Neuron (in vitro differentiated cells): ENCODE results near the gene SHCBP1.

ENCODE experiments used
- H2AFZ ChIP-seq: one replicate; pipeline ENCODE4 v1.6.1; 2013; ENCODE audit warnings: low read depth, mild to moderate bottlenecking, inconsistent platforms, low read length, moderate library complexity
- H3K27me3 ChIP-seq: one replicate; pipeline ENCODE4 v1.6.1; 2013; ENCODE audit warnings: low read length; ENCODE audit not compliant: insufficient read depth
- H3K36me3 ChIP-seq: one replicate; pipeline ENCODE4 v1.6.1; 2013; ENCODE audit warnings: low read length; ENCODE audit not compliant: insufficient read depth
- H3K4me1 ChIP-seq: one replicate; pipeline ENCODE4 v1.6.1; 2013; ENCODE audit warnings: low read length; ENCODE audit not compliant: insufficient read depth
- H3K4me3 ChIP-seq: 2 replicates; pipeline ENCODE4 v1.5.1; 2013; ENCODE audit warnings: mild to moderate bottlenecking, low read length, moderate library complexity
- H3K9me3 ChIP-seq: one replicate; pipeline ENCODE4 v1.6.1; 2013; ENCODE audit warnings: low read length

Gene SHCBP1, protein sequence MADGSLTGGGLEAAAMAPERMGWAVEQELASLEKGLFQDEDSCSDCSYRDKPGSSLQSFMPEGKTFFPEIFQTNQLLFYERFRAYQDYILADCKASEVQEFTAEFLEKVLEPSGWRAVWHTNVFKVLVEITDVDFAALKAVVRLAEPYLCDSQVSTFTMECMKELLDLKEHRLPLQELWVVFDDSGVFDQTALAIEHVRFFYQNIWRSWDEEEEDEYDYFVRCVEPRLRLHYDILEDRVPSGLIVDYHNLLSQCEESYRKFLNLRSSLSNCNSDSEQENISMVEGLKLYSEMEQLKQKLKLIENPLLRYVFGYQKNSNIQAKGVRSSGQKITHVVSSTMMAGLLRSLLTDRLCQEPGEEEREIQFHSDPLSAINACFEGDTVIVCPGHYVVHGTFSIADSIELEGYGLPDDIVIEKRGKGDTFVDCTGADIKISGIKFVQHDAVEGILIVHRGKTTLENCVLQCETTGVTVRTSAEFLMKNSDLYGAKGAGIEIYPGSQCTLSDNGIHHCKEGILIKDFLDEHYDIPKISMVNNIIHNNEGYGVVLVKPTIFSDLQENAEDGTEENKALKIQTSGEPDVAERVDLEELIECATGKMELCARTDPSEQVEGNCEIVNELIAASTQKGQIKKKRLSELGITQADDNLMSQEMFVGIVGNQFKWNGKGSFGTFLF

DNA sequence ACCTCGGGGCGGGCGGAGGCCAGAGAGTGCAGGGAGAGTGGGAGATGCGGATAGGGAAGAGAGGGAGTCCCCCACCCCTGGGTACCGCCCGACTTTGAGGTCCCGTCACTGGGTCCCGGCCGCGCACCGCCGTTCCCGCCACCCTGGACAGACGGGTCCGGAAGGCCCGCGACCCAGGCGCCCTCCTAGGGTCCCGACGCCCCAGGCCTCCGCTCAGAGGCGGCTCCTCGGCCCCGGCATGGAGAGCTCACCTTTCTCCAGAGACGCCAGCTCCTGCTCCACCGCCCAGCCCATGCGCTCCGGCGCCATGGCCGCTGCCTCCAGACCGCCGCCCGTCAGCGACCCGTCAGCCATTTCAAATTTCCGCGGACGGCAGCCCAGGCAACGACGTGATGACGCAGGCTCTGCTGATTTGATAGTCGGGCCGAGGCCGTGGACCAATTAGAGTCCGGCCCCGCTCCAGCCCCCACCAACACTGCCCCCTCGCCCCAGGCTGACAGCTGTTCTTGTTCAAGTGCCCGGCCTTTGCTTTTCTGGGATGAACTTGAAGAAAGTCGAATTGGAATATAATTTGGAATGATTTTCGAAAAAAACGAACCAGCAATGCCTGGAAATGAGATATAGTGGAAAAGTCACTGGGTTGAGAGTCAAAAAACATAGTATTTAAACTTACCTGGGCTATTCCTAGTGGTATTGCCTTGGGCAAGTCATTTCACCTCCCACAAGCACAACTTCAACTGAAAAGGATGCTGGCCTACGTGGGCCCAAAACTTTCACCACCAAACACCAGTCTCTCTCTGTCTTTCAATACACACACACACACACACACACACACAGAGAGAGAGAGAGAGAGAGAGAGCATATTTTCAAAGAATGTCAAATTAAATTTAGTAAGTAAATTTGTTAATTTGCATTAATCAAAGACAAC lies at the start of gene SHCBP1:
Gene SHCBP1, minus strand, starts transcription at position 374 of the 928 bp plus-strand sequence. Its CDS starts 20 bp downstream, at position 354.
- no peaks in the 10 kb centered on the region for H3K9me3 ChIP-seq
- no peaks in the 10 kb centered on the region for H3K27me3 ChIP-seq
- peaks cover 7% of the 10 kb centered on the region for H3K4me1 ChIP-seq
- H3K4me3 ChIP-seq, result peak within 1 kb of the TSS; percentile 95
- peaks cover 19% of the 10 kb centered on the region for H3K36me3 ChIP-seq
- peak within 1 kb of the TSS; percentile 68 for H2AFZ ChIP-seq

DNA sequence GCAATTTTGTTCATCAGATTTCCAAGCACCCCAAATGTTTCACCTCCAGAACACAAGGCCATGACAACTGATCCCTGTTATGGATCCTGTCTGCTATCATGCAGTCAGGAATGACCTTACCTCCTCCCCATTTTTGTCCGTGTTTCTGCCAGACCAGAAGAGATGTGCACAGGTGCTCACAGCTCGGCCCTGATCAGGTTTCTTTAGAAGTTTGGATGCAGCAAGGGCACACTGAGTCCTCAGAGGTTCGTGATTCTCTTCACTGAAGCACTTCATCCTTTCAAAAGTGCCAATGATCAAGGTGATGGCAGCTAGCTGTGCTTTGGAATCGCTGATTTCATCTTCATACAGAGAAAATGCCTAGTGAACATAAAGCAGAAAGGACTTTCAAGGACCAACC lies 40.9 kb upstream of the SHCBP1 start:
- Histone ChIP-seq H3K4me3 (no peak overlapping the region), H3K27me3 (no peaks in the 10 kb centered on the region), H3K4me1 (no peaks in the 10 kb centered on the region), H3K9me3 (no peaks in the 10 kb centered on the region), H2AFZ (no peak overlapping the region), H3K36me3 (peaks cover 84% of the 10 kb centered on the region)

DNA sequence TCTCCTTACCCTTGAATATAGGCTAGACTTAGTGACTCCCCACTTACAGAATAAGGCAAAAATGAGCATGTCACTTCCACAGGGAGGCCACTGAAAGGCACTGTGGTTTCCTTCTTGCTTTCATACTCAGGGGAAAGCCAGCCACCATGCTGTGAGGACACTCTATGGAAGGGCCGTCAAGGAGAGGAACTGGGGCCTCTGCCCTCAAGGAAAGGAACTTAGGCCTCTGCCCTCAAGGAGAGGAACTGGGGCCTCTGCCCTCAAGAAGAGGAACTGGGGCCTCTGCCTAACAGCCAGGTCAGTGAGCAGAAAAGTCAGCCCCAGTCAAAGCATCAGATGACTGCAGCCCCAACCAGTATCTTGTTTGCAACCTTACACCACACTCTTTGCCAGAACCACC lies 37.7 kb upstream of the SHCBP1 start:
- H3K27me3 ChIP-seq, result no peaks in the 10 kb centered on the region
- H3K36me3 ChIP-seq, result peaks cover 69% of the 10 kb centered on the region
- no peak overlapping the region for H3K4me3 ChIP-seq
- peaks cover 3% of the 10 kb centered on the region for H3K9me3 ChIP-seq
- H2AFZ ChIP-seq, result no peak overlapping the region
- H3K4me1 ChIP-seq, result no peaks in the 10 kb centered on the region

- H3K36me3 ChIP-seq, result peaks cover 2% of the 10 kb centered on the region
- H3K9me3 ChIP-seq, result peaks cover 3% of the 10 kb centered on the region
- H3K4me3 ChIP-seq, result no peak overlapping the region
- H3K4me1 ChIP-seq, result no peaks in the 10 kb centered on the region
- H2AFZ ChIP-seq, result no peak overlapping the region
- H3K27me3 ChIP-seq, result no peaks in the 10 kb centered on the region
Measured at GRCh38 chr16:46651305-46651704, 30.1 kb upstream of the SHCBP1 start.

GRCh38 chr16:46650254-46650623 lies 29.1 kb upstream of the SHCBP1 start:
- H3K4me1 ChIP-seq, result no peaks in the 10 kb centered on the region
- no peak overlapping the region for H3K4me3 ChIP-seq
- H3K27me3 ChIP-seq, result no peaks in the 10 kb centered on the region
- peaks cover 3% of the 10 kb centered on the region for H3K9me3 ChIP-seq
- H3K36me3 ChIP-seq, result no peaks in the 10 kb centered on the region
- no peak overlapping the region for H2AFZ ChIP-seq

DNA sequence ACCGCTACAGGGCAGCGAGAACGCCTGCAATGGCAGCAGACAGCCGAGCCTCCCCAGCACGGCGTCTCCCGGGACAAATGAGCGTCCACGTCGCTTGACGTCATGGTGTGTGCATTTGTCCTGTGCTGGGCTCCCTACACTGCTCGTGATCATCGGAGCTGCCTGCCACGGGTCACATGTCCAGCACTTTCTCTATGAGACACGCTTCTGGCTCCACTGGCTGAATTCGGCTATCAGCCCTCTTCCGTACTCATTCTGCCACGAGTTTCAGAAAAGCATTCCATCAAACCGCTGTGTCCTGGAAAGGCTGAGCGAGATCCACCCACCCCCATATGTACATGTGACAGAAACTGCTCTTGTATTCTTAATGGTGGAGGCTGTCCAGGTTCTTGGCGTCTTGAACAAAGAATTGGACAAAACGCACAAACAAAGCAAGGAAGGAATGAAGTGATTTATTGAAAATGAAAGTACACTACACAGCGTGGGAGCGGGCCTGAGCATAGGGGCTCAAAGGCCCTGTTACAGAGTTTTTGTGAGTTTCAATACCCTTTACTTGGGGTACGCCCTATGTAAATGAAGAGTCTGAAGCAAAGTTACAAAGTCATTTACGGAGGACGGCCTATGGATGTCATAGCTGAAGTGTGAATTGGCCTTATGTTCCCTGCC lies 28.5 kb upstream of the SHCBP1 start:
- Histone ChIP-seq H3K36me3 (no peaks in the 10 kb centered on the region), H3K27me3 (no peaks in the 10 kb centered on the region)

DNA sequence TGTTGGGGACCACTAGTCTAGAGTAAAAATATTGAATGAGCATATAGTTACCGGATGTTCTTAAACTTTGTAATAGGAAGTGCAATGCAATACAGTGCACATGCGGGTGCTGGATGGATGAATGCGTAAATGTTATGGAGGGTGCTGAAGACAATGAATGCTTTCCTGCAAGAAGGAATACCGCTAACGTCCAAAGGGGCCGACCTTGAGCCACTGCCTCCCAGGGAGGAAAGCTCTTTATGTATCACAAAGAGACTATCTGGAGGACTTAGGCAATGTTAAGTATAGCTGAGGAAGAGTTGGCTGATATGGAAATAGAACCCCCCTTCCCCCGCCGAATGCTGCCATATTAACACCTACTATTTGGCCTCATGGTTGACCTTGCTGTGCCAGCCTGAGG lies 27.5 kb upstream of the SHCBP1 start:
- H3K4me1 ChIP-seq, result no peaks in the 10 kb centered on the region
- no peaks in the 10 kb centered on the region for H3K36me3 ChIP-seq
- no peak overlapping the region for H3K4me3 ChIP-seq
- H3K9me3 ChIP-seq, result no peaks in the 10 kb centered on the region
- H3K27me3 ChIP-seq, result no peaks in the 10 kb centered on the region
- H2AFZ ChIP-seq, result no peak overlapping the region

More for the DNA sequence above, 28.5 kb upstream of the SHCBP1 start:
- Histone ChIP-seq H3K4me3 (no peak overlapping the region), H3K9me3 (peaks cover 3% of the 10 kb centered on the region), H3K4me1 (no peaks in the 10 kb centered on the region), H2AFZ (no peak overlapping the region)

DNA sequence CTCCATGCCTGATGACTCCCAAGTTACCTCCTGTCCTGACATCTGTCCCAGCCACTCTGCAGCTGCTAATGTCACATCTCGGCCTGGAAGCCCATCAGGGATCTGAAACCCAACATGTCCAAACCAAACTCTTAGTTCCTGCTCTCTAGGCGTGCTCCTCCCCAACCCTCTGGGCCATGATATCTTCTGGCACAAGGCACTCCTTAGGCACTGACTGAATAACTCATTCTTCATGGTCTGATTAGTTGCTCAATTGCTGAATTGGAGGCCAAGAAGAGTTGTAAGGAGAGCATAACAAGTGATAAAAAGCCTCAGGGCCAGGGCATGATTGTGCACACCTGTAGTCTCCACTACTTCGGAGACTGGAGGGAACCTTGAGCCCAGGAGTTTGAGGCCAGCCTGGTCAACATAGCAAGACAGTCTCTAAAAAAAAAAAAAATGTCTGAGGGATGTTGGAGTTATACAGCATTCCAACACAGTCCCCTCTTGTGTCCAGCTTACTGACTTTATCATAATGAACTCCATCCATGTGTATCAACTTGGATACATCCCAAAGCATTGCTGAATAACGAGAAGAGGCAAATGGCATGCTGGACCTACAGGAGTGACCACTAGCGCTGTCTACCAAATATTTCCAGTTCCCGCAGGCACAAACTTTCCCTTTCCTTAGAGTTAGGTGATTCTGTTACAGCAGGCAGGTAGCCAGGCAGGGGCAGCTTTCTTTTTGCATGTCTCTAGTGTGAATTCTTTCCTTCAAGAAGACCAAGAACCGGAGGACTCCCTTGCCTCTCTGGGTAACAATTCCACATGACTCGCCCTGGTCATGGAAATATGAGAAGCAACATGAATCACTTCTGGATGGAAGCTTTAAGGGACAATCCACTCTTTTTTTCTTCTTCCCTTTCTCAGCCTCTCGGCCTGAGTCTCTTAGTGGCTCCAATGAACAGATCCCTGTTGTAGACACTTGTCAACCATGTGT lies 18.1 kb upstream of the SHCBP1 start:
- H2AFZ ChIP-seq, result no peak overlapping the region
- no peaks in the 10 kb centered on the region for H3K27me3 ChIP-seq
- H3K36me3 ChIP-seq, result no peaks in the 10 kb centered on the region
- H3K9me3 ChIP-seq, result no peaks in the 10 kb centered on the region
- H3K4me1 ChIP-seq, result no peaks in the 10 kb centered on the region
- no peak overlapping the region for H3K4me3 ChIP-seq

DNA sequence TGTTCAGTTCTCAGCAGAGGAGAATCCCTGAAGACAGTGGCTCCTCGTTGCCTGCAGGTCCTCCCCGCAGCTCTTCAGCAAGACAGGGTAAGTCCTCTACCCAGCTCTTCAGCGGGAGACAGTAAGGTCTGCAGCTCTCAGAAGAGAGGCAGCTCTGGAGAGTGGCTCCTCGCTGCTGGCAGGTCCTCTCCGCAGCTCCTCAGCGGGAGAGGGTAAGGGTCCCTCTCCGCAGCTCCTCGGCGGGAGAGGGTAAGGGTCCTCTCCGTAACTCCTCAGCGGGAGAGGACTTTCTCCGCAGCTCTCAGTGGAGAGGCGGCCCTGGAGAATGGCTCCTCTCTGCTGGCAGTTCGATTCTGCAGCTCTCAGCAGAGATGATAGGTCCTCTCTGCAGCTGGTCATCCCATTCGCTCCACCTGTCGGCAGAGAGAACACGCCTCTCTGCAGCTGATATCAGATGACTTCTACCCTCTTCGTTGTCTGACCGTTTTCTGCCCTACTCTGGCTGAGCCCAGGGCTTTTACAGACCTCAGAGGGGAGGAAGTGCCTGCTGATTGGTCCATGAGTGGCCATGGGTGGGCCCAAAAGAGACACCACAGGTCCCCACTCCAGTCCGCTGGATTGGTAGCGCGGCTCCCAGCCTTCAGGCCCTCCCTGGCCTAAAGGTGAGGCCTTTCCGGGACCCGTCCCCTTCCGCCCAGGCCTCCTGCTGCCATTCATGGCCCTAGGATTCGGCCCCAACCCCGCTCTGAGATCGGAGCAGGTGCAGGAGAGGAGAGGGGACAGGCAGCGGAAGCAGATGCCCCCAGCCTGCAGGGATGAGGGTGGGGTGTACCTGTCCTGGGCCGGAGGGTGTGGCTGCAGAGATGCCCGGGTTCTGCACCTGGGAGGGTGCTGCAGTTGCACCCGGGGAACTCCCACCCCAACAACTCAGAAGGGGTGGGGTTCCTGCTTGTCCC lies 11.9 kb upstream of the SHCBP1 start:
- Histone ChIP-seq H3K9me3 (no peaks in the 10 kb centered on the region), H3K4me1 (no peaks in the 10 kb centered on the region), H2AFZ (peak overlapping the region; percentile 13), H3K36me3 (no peaks in the 10 kb centered on the region), H3K4me3 (no peak overlapping the region), H3K27me3 (no peaks in the 10 kb centered on the region)

DNA sequence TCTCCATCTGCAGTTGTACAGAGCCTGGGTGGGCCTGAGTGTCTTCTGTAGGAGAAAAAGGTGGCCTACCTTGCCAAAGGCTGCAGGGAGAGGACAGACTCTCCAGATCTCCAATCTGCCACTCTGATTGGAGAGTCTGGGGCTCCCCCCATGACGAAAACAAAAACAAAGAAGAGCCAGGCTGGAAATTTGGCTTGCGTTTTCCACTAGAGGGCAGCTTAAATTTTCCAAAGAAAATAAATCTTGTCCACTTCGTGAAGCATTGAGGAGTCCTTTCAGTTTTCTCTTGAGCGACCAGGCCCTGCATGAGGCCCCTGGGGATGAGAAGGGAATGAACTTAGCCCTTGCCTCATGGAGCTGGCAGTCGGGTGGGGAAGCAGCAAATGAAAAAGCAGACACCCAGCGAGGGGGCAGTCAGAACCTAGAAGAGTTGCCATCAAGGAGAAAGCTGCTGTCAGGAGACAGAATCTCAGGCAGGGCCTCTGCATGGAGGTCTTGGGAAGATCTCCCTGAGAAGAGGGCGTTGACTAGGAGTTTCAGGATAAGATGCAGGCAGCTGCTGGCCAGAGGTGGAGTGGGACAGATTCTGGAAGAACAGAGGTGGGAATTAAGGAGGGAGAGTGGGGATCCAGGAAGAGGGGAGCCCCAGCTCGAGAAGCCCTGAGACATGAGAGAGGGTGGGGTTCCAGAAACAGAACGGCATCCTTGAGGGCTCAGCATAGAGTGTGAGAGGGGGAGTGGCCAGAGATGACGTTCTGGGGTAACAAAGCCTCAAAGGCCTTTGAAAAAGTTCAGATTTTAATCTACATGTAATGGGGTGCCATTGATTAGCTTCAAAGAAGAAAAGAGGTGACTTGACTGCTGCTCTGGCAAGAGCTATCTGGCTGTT lies 8.4 kb upstream of the SHCBP1 start:
- peak overlapping the region; percentile 29 for H2AFZ ChIP-seq
- no peaks in the 10 kb centered on the region for H3K4me1 ChIP-seq
- no peaks in the 10 kb centered on the region for H3K27me3 ChIP-seq
- H3K36me3 ChIP-seq, result no peaks in the 10 kb centered on the region
- H3K4me3 ChIP-seq, result no peak overlapping the region
- H3K9me3 ChIP-seq, result no peaks in the 10 kb centered on the region
